GM12801 (cell line): ENCODE measurements around the gene GNPAT.

ENCODE experiments used
- CTCF ChIP-seq: IDR thresholded peaks from one replicate; pipeline ENCODE4 v1.5.1; 2011; ENCODE audit warnings: control low read depth; ENCODE audit not compliant: insufficient read length; ENCODE audit errors: extremely low read depth

Gene GNPAT

GRCh38 chr1:231215681-231216385, 25.2 kb upstream of the GNPAT start:
- TF ChIP-seq CTCF = no peak

- no peak for TF ChIP-seq CTCF
Observed at GRCh38 chr1:231216498-231216897, 24.5 kb upstream of the GNPAT start.

- no peak for TF ChIP-seq CTCF
Observed at GRCh38 chr1:231217056-231217455, 24.0 kb upstream of the GNPAT start.

- TF ChIP-seq CTCF = no peak
Observed at GRCh38 chr1:231218078-231218477, 22.9 kb upstream of the GNPAT start.

GRCh38 chr1:231219422-231220401, 21.3 kb upstream of the GNPAT start:
- TF ChIP-seq CTCF = no peak

GRCh38 chr1:231220801-231221200, 20.2 kb upstream of the GNPAT start:
- TF ChIP-seq CTCF = no peak

GRCh38 chr1:231226156-231226555, 14.9 kb upstream of the GNPAT start:
- TF ChIP-seq CTCF = no peak
